DND-41 (cell line): ENCODE results near the gene TMEM245.

ENCODE experiments used
- EZH2 ChIP-seq: IDR thresholded peaks from 3 replicates; pipeline ENCODE4 v1.6.1; 2012; ENCODE audit warnings: borderline replicate concordance, low read depth, mild to moderate bottlenecking, moderate library complexity, low read length, inconsistent platforms; ENCODE audit not compliant: severe bottlenecking
- TF ChIP-seq, protein P1 (sequence below): IDR thresholded peaks from 2 replicates; pipeline ENCODE4 v1.5.1; 2012; ENCODE audit warnings: borderline replicate concordance, low read length, moderate library complexity, mild to moderate bottlenecking; ENCODE audit not compliant: poor library complexity, severe bottlenecking; ENCODE audit errors: extremely low read depth

DNA sequence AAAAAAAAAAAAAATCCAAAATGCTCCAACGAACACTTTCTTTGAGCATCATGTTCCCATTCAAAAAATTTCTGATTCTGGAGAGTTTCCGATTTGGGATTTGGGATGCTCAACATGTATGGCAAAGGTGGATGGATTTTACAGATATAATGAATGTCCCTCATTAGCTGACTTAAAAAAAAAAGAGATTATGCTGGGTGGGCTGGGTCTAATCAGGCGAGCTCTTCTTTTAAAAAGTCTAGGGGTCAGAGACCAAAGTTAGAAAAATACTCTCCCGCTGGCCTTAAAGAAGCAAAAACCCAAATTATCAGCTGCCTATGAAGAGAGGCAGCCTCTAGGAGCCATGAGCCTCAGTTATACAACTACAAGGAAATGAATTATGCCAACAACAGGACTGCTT lies 91.3 kb downstream of the TMEM245 start:
- TF ChIP-seq, protein P1, sequence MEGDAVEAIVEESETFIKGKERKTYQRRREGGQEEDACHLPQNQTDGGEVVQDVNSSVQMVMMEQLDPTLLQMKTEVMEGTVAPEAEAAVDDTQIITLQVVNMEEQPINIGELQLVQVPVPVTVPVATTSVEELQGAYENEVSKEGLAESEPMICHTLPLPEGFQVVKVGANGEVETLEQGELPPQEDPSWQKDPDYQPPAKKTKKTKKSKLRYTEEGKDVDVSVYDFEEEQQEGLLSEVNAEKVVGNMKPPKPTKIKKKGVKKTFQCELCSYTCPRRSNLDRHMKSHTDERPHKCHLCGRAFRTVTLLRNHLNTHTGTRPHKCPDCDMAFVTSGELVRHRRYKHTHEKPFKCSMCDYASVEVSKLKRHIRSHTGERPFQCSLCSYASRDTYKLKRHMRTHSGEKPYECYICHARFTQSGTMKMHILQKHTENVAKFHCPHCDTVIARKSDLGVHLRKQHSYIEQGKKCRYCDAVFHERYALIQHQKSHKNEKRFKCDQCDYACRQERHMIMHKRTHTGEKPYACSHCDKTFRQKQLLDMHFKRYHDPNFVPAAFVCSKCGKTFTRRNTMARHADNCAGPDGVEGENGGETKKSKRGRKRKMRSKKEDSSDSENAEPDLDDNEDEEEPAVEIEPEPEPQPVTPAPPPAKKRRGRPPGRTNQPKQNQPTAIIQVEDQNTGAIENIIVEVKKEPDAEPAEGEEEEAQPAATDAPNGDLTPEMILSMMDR: no peak
- no peak for TF ChIP-seq EZH2
